ENCODE results near the gene SYTL1. TPM values are rescaled to one million over a fixed set of nuclear protein-coding genes. Genes with fewer than 3 reads are reported as not detected.
A peak's percentile ranks its signal among the peaks of the same experiment; 100 is the strongest.

SYTL1 gene
- total RNA-seq, 4 donors from 2014 or later = 1.6 to 11.3 (median 4.8) TPM; not detected in 1

DNA sequence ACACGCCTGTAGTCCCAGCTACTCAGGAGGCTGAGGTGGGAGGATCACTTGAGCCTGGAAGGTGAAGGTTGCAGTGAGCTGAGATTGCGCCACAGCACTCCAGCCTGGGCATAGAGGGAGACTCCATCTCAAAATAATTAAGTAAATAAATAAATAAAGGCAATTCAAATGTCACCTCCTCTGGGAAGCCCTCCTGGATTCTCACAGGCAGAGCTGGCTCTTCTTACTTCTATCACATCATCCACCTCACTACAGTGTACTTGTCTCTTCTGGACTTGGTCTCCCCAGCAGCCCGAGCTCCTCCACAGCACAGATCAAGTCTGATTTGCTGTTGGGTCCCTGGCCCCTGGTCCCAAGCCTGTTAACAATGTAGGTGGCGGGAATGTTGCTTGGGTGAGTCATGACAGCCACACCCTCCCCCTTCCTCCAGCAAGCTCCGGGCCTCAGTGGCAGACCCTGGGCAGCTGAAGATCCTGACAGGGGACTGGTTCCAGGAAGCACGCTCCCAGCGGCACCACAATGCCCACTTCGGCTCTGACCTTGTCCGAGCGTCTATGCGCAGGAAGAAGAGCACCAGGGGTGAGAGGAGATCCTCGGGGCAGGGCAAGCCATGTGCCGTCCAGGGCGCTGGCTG lies 5.3 kb downstream of the SYTL1 start:
- no peak for DNase-seq
- intact Hi-C loops (cut with DNase I; ENCODE audit: low total_unique reads) = no loop called here

DNA sequence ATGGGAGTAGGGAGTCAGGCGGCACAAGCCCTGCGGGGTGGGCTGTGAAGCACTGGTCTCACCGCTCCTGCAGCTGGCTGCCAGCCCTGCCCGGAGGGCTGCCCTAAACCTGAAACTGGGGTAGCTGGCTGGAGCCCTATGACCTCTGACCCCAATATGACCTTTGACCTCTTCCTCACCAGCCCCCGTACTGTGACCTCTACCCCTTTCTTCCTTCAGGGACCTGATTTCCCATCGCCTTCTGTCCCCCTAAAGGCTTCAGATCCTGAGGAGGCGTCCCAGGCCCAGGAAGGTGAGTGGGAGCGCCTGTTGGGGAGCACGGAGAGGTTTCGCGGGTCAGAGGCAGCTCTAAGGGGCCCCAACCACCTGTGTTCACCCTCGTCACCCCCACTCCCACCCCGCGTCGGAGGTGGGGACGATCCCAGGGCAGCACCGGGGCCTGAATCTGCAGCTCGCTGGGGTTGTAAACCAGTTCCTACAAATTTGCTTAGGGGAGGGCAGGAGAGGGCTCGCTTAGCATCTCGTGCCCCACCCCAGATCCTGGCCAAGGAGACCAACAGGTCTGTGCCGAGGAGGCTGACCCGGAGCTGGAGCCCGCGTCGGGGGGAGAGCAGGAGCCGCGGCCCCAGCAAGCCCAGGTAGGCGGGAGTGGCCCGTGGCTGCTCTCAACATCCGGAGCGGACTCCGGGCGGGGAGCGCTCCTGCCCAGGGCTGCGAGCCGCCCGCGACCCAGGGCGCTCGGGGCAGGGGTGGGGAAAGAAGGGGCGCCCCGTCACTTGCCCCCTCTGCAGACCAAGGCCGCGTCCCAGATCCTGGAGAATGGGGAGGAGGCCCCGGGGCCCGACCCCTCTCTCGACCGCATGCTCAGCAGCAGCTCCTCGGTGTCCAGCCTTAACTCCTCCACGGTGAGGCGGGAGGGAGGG lies 7.3 kb downstream of the SYTL1 start:
- Histone ChIP-seq H3K9me3 (no peaks in the 10 kb centered on the region), H3K36me3 (no peaks in the 10 kb centered on the region), H3K27me3 (peaks cover 0 to 4% of the 10 kb centered on the region in 2 donors), H3K4me1 (no peaks in the 10 kb centered on the region), H3K4me3 (peak overlapping the region; percentile 3 to 32), H3K27ac (no peak overlapping the region)
- intact Hi-C loops (cut with DNase I; ENCODE audit: low total_unique reads) = no loop called here
- DNase-seq = no peak
- TF ChIP-seq, protein P1, sequence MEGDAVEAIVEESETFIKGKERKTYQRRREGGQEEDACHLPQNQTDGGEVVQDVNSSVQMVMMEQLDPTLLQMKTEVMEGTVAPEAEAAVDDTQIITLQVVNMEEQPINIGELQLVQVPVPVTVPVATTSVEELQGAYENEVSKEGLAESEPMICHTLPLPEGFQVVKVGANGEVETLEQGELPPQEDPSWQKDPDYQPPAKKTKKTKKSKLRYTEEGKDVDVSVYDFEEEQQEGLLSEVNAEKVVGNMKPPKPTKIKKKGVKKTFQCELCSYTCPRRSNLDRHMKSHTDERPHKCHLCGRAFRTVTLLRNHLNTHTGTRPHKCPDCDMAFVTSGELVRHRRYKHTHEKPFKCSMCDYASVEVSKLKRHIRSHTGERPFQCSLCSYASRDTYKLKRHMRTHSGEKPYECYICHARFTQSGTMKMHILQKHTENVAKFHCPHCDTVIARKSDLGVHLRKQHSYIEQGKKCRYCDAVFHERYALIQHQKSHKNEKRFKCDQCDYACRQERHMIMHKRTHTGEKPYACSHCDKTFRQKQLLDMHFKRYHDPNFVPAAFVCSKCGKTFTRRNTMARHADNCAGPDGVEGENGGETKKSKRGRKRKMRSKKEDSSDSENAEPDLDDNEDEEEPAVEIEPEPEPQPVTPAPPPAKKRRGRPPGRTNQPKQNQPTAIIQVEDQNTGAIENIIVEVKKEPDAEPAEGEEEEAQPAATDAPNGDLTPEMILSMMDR (IDR thresholded peaks at IDR 0.05) = no peak
- TF ChIP-seq POLR2A (IDR thresholded peaks at IDR 0.05) = no peak

More for the DNA sequence above, 5.3 kb downstream of the SYTL1 start:
- H3K36me3 ChIP-seq = no peaks in the 10 kb centered on the region
- no peaks in the 10 kb centered on the region for H3K9me3 ChIP-seq
- H3K4me3 ChIP-seq = no peak overlapping the region
- peaks cover 0 to 4% of the 10 kb centered on the region in 2 donors for H3K27me3 ChIP-seq
- no peak for TF ChIP-seq POLR2A (IDR thresholded peaks at IDR 0.05)
- no peaks in the 10 kb centered on the region for H3K4me1 ChIP-seq
- H3K27ac ChIP-seq = no peak overlapping the region

DNA sequence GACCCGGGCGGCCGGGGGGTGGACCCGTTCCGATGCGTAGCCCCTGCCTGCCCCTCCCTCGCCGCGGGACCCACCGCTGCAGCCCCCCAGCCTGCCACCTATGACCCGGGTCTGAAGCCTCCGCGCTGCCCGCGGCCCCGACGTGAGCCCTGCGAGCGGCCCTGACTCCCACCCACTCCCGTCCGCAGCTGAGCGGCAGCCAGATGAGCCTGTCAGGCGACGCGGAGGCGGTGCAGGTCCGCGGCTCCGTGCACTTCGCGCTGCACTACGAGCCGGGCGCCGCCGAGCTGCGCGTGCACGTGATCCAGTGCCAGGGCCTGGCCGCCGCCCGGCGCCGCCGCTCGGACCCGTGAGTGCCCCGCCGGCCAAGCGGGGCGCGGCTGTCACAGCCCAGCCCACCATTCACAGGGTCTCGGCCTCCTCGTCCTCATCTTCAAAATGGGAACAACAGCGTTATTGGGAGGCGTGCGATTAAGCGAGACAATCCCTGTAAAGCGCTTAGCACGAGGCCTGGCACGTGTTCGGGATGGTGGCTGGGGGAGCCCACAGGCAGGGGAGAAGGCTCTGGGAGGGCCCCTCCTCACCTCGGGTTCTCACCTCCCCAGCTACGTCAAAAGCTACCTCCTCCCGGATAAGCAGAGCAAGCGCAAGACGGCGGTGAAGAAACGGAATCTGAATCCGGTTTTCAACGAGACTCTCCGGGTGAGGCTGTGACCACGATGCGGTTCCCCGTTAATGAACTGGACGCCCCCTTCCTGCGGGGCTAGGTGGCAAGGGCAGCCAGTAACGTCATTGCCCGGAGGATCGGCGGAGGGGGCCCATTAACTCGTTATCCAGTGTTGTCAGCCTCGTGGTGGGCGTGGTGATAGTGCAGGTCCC lies 8.2 kb downstream of the SYTL1 start:
- intact Hi-C loops (cut with DNase I; ENCODE audit: low total_unique reads) = no loop called here
- DNase-seq = peak in 1 of 2 donors; percentile 65
- TF ChIP-seq POLR2A (IDR thresholded peaks at IDR 0.05) = no peak
- TF ChIP-seq, protein P1 (IDR thresholded peaks at IDR 0.05) = no peak

DNA sequence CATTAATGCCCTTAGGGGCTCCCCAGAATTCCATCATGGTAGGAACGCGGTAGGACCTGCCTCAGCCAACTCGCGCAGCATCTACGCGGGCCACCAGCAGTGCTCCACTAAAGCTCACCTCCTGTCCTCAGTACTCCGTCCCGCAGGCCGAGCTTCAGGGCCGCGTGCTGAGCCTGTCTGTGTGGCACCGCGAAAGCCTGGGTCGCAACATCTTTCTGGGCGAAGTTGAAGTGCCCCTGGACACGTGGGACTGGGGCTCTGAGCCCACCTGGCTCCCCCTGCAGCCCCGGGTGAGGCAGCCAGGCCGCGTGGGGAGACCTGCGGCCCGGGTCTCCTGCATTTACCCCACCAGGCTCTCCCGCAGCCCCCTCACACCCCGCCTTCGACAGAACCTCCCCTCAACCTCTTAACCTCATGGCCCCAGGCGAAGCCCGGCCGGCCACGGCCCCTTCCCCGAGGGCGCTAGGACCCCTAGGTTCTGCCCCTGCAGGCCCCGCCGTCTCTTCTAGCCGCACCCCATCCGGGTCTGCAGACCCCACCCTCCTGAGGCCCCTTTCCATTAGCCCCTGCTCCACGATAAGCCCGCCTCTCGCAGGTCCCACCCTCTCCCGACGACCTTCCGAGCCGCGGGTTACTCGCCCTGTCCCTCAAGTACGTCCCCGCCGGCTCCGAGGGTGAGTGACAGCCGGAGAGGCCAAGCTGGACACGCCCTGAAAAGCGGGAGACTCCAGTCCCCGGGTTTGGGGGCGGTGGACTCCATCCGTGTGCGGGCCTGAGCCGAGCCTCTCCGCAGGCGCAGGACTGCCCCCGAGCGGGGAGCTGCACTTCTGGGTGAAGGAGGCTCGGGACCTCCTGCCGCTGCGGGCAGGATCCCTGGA lies 9.1 kb downstream of the SYTL1 start:
- Histone ChIP-seq H3K9me3 (no peaks in the 10 kb centered on the region), H3K27me3 (peaks cover 0 to 4% of the 10 kb centered on the region in 2 donors), H3K4me1 (no peaks in the 10 kb centered on the region), H3K4me3 (no peak overlapping the region), H3K36me3 (no peaks in the 10 kb centered on the region), H3K27ac (no peak overlapping the region)
- intact Hi-C loops (cut with DNase I; ENCODE audit: low total_unique reads) = no loop called here
- no peak for DNase-seq
- TF ChIP-seq POLR2A (IDR thresholded peaks at IDR 0.05) = no peak
- TF ChIP-seq, protein P1 (IDR thresholded peaks at IDR 0.05) = no peak

More for the DNA sequence above, 8.2 kb downstream of the SYTL1 start:
- no peak overlapping the region for H3K27ac ChIP-seq
- H3K9me3 ChIP-seq = no peaks in the 10 kb centered on the region
- H3K27me3 ChIP-seq = peaks cover 0 to 4% of the 10 kb centered on the region in 2 donors
- H3K36me3 ChIP-seq = no peaks in the 10 kb centered on the region
- H3K4me3 ChIP-seq = peak overlapping the region; percentile 3 to 32
- no peaks in the 10 kb centered on the region for H3K4me1 ChIP-seq

All from uterus (tissue), 4 donors.